GM03348 (cell line): Measurements from ENCODE around the gene RARG.
A peak's percentile ranks its signal among the peaks of the same experiment; 100 is the strongest.
"Not testable (repeated sequence)": the region's sequence is repeated elsewhere in the genome, so short reads cannot be mapped to it uniquely, and the experiment has no call there.

Source experiments
- DNase-seq: peaks from one replicate; pipeline ENCODE4 v3.0.0; 2012; ENCODE audit warnings: low spot score

The RARG gene

DNA sequence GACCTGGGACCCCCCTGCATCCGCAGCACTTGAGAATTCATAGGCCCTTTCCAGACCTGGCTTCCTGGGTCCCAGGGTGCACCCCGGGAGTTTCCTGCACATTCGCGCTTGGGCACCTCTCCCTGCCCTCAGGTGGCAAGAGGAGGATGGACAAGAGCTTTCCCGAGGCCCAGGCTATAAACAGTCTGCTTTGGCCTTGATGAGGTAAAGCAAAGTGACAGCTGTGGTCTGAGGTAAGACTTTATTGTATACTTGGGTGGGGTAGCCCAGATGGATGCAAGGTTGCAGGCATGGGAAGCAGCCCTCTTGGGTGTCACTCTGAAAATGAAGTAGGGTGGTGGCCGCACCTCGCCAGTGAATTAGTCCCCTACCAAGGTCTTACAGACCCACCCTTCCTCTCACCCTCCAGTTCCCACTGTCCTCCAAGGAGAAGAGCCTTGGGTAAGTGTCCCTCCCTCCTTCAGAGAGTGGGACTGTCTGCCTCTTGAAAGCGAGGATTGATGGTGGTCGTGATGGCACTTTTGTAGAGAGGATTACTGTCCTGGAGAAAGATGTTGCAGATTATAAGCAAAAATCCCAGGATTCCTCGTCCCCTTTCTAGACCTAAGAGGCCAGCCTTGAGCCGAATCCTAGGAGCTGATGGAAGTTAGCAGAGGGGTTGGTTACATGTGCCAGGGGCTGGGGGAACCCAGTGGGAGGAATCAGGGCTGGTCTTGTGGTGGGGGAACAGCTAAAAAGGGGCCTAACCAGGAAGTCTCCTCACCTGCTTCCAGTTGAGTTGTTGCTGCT is 40.7 kb downstream of the RARG start:
- DNase-seq, result no peak

DNA sequence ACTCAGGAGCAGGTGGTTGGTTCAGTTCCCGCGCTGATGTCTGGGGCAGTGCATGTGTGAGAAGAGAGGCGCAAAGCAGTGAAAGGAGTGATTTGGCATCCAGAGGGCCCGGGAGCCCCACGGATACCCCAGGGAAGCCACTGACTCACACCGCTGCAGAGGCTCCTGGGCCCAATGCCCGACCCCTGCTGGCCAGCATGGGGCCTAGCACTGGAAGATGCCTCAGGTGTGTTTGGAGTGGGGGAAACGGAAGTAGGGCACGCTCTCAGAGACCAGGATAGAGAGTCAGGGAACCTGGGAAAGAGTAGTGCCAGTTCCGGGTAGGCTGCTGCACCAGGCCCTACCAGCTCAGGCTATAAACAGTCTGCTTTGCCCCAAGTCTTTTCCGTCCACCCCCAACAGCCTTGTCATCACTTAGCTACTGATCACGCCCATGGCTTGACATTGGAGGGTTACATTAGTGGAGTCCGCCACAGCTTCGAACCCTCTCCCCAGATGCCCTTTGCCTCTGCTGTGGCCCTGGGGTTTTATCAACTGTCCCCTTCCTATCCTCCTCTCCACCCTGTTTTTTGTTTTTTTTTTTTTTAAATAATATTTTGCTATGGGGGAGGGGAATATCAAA is 41.8 kb downstream of the RARG start:
- DNase-seq, result peak; percentile 87

DNA sequence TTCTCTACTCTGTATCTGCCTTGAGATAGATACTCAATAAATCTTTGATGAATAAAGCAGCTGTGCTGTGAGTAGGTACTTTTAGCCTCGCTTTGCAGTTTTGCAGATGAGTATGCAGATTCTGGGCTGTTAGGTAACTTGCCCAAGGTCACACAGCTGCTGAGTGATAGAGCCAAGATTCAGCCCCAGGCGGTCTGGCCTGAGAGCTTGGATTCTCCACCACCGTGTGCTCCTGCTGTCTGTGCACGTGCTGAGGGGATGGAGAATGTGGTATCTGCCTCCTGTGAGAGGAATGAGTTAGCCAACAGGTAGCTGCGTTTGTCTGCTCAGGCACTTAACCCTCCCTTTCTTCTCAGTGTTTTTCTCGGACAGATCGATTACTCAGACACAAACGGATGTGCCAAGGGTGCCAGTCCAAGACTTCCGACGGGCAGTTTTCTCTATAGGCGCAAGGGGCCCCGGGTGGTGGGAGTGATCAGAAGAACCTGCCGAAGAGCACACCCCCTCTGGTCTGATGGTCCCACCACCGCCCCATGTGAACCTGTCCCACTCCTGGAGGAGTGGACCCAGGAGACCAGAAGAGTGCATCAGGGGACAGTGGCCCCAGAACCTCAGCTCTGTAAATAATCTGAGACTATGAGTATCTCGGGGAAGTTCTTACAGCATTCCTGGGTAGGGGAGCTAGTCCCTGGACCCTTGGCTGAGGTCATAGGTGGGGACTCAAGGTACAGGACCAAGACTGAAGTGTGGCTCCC is 44.7 kb downstream of the RARG start:
- DNase-seq, result no peak

DNA sequence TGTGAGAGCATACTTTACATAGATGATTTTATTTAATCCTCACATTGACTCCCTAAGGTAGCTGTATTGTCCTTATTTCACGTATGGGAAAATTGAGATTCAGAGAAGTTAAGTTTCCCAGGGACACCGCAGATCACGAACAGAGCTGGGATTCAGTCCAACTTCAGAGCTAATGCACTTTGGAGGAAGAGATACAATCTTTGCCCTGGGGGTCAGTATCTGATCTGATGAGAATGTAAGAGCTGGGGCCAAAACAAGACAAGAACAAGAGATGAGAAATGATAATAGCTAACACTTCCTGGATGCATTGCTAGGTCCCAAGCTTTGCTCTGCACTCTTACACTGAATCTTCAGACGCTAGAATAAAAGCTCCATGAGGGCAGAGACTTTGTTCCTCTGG is 45.3 kb downstream of the RARG start:
- DNase-seq, result no peak

DNA sequence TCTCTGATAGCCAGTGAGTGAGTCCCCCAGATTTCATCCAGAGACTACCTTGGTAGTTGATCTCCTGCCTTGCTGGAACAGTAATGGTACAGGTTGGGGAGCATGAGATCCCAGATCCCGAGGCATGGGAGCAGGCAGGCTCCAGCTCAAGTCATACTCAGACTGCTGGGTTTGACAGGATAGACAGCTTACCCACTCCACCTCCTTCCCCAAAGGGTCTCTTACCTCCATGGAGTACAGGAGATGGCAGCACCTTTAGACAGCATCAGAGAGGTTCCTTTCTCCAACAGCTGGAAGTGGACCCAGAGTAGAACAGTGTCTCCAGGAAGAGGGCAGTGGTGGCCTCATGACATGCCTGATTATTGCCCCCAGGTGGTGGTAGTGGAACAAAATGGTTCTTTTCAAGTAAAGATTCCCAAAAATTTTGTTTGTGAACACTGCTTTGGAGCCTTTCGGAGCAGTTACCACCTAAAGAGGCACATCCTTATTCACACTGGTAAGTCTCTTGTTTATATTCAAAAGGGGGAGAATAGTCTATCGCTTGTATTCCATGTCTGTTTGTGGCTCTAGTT is 46.3 kb downstream of the RARG start:
- no peak for DNase-seq

DNA sequence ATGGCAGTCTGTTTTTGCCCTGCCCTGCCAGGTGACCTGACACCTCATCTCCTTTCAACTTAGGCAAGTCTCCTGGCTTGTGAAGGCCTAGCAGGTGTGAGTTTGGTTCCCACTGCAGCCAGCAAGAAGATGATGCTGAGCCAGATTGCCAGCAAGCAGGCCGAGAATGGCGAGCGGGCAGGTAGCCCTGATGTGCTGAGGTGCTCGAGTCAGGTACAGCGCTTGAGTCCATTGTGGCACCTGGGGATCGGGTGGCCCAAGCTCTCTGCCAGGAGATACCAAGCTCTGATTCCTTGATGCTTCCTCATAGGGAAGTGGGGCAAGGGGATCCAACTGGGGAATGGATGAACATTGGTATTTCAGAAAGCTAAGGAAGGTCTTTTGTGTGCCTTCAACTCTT is 47.2 kb downstream of the RARG start:
- no peak for DNase-seq

DNA sequence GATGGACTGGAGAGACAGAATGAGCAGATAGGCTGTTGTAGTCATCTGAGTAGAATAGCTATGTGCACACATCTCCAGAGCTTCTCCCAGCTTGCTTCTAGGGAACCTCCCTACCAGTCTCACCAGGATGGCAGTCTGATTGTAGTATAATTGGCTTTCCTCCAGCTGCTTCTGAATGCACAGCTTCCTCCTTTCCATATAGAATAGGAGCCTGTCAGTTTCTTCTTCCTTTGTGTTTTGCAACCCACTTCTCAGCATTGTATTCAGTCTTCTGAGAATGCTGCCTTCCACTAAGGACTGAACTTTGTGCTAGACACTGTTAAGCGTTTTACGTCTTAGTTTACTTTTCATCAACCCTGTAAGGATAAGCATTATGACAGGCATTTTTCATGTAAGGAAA is 49.1 kb downstream of the RARG start:
- DNase-seq, result no peak

DNA sequence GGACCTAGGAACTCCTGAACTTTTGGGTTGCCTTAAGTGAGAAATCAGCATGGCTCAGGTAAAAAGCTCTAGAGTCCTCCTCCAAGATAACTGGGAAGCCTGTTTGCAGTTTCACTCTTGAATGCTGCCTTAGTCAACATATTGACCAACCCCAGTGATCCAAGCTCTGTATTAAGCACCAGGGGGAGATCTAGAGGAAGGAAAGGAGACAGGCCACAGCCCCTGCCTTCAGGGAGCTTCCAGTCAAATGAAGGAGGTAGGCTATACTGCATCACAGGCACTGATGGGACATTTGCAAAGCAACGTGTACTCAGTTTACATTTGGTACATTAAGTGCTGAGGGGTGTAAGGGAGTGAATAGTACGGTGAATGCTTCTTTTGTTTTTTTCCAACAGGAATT is 50.1 kb downstream of the RARG start:
- no peak for DNase-seq

DNA sequence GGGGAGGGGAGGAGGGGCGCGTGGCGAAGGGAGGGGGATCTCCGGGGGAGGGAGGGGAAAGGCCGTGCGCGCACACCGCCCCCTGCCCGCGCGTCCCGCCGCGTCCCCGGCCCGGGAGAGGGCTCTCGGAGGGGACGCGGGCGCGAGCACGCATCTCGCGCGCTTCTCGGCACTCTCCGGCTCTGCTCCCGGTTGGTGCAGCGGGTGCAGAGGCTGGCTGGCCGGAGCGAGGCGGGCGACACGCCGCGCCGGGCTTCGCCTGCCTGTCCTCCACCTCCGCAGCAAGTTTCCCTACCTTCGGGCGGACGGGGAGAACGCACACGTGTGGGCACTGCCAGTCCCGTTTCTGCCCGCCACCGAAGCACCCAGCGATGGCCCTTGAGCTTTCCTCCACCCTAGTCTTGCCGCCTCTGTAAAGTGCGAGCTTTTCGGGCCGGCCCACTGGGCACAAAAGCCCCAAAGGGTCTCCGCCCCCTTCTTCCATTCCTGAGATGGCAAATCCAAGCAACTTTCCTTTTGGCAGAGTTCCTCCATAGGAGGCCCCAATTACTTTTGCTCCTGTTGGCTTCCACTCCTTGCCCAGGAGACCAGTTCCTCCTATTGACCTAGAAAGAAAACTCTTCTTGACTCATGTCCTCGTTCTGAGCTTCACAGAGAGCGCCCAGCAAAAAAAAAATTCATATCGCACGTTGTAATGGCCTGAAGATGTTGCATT is 50.9 kb downstream of the RARG start:
- DNase-seq, result peak; percentile 90

DNA sequence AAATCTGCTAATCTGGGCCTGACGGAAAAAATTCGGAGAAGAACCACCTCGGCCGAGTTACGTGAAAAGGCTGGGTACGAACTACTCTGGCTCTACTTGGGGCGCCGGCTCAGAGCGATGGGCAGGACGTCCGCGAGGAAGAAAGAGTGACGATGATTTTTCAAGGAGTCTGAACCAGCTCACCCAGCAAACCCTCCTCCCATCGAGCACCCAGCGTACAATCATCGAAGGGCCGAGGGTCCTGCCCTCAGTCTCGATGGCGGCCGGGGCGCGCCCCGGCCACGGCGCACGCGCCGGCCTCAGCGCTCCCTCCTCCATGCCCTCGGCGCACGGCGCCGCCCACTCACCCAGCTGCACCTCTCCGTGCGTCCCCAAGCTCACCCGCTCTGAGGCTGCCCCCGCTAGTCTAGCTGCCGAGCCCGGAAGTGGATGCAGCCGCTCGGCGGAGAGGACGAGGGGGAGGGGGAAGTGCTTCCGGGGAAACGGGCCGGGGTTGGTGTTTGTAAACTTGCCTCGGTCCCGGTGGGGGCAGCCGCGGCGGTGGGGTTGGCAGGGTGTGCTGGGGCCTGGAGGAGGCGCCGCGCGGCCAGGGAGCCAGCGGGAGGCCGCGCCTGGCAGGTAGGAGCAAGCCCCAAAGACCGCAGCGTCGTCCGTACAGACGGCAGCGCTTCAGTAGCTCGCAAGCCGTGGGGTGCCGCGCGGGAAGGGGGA is 51.6 kb downstream of the RARG start, which contains the start of the genes CSAD and ZNF740:
TSS of gene CSAD (minus strand) at position 706 of the 711 bp plus-strand sequence. CDS start 7,455 bp downstream, outside the sequence.
TSS of gene ZNF740 (plus strand) at position 503 of the 711 bp plus-strand sequence. CDS start 1,262 bp downstream, outside the sequence.
- peak; percentile 99 for DNase-seq

DNA sequence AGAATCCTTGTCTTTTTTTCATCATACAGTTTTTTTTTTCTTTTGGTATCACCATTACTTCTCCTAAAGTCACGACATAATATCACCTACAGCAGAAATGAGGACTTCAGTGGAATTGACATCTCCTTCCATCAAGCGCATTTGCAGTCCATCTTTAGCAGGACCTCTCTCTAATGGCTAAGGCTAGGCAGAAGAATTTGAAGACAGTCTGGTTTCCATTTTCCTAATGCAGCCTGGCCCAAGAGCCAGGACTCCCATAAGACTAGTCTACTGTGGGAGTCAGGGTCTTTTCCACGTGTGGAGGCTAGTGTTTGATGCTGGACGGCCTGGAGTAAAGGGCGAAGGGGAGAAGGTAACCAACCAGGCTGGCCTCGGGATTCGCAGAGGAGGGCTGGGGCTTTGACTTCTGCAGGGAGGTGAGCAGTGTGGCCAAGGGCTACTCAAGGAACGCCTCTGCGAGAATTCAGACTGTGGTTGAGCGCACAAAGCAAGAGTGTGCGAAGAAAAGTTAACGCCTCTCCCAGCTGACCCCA is 52.3 kb downstream of the RARG start:
- DNase-seq, result peak; percentile 45

DNA sequence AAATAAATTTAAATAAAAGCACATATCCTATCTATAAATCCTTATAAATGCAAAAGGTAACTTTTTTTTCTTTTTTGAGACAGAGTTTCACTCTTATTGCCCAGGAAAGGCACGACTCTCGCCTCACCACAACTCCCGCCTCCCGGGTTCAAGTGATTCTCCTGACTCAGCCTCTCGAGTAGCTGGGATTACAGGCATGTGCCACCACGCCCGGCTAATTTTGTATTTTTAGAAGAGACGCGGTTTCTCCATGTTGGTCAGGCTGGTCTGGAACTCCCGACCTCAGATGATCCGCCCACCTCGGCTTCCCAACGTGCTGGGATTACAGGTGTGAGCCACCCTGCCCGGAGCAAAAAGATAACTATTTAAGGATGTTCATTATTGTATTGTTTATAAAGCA is 53.2 kb downstream of the RARG start:
- not testable (repeated sequence) for DNase-seq

DNA sequence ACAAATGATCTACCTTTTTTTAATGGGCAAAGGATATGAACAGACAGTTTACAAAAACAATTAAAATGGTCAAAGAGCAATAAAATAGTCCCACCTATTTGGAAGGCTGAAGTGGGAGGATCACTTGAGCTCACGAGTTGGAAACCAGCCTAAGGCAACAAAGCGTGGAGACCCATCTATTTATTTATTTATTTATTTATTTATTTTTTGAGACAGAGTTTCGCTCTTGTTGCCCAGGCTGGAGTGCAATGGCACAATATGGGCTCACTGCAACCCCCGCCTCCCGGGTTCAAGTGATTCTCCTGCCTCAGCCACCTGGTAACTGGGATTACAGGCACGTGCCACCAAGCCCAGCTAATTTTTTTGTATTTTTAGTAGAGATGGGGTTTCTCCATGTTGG is 54.6 kb downstream of the RARG start:
- not testable (repeated sequence) for DNase-seq

DNA sequence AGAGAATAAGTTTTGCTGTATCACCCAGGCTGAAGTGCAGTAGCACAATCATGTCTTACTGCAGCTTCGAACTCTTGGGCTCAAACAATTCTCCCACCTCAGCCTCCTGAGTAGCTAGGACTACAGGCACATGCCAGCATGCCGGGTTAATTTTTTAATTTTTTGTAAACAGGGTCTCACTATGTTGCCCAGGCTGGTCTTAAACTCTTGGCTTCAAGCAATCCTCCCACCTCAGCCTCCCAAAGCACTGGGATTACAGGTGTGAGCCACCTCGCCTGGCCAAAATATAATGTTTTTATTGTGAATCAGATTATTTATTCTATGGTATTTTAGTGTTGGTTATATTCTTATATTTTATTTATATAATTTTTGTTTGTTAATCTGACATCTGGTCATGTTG is 55.3 kb downstream of the RARG start:
- no peak for DNase-seq

DNA sequence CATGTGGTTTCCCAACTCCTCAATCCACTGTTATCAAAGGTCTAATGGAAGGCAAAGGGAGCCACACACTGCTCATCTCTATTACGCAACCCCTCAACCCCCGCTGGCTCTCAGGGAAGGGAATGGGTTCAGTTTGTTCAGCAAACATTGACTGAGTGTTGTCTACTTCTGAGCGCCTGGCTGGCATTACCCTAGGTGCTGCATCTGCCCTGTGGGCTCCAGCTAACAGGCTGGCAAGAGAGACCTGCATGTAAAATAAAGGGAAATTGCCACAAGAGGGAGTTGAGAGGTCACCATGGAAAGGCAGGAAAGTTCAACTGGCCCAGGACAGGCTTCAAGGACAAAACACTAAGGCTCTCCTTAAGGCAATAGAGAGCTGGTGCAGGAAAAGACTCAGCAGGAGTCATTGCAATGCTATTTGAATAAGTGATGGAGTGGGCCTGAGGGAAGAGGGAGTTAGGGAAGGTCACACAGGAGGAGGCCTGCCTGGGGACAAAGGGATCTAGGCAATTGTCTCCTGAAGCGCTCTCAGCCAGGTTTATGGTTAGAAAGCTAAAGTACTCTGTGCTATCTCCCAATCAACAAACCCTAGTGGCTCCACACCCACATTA is 57.0 kb downstream of the RARG start:
- peak; percentile 37 for DNase-seq

DNA sequence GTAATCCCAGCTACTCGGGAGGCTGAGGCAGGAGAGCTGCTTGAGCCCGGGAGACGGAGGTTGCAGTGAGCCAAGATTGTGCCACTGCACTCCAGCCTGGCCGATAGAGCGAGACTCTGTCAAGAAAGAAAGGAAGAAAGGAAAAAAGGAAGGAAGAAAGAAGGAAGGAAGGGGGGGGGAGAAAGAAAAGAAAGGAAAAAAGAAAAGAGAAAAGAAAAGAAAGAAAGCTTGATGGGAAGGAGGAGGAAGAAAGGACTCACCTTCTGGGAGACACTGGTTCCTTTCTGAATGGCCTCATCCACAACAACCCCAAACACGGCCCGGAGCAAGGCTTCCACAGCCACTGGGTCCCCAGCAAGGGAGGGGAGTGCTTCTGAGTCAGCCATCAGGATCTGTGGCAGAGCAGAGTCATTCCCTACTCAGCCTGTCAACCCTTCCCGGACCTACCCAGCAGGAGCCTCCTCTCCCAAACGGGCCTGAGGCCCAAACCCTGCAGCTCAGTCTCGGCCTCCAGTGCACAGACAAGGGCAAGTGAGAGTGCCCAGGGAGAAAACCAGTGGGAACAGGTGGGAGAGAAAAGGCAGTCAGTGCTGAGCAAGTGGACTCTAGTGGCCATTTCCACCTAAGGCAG is 58.8 kb downstream of the RARG start:
- peak; percentile 57 for DNase-seq

DNA sequence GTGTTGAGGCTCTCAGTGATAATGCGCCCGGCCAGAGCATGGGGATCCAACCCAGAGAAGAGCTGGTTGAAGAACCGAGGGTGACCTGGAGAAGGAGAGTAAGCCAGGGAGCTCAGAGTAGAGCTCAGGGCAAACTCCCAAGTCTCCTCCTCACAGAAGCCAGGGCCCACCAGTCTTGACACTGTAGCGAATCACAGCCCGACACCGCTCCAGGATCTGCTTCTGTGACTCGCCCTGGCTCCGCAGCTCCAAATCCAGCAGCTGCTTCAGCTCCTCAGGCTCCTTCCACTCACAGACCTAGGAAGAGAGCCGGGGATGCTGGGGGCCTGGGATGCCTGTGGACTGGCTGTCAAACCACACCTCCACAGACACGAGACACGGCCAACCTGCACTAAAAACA is 59.7 kb downstream of the RARG start:
- DNase-seq, result peak; percentile 52

DNA sequence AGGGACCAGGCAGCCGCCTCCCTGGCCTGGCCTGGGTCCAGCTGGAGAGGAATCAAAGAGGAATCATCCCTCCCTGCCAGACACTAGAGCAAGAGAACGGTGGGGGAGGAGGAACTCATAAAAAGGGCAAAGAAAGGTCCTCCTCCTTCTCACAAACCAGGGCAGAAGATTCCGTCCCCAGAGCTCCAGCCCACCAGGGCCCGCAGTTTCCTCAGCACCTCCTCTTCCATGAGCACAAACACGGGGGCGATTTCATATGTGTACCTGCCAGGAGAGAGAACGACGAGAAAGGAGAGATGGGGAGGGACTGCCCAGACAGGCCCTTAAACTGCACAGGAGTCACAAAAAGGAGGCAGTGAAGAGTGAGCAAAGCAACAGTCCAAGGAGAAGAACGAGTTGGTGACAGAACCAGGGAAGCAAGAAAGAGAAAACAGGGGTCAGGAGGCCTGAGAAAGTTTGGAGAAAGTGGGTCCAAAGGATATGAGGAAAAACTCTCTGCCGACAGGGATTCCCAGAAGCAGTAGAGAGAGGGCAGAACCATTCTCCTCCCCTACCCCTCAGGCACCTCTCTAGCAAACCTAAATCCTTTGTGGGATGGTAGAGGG is 60.2 kb downstream of the RARG start:
- DNase-seq, result no peak
